SK-N-SH treated with all-trans-retinoic acid at 6 μM for 48 hours (cell line): Measurements from ENCODE around the gene B3GALNT2.
A peak's percentile ranks its signal among the peaks of the same experiment; 100 is the strongest.

ENCODE experiments used
- ATAC-seq: fragments of 200-7000 bp; cut with Tn5 transposase; 3 replicates; pipeline ENCODE4 v1.9.1; 2020; ENCODE audit warnings: mild to moderate bottlenecking, moderate library complexity
- BACH2 ChIP-seq: fragments of 250-450 bp; sonication (Bioruptor Pico); IDR thresholded peaks from 2 replicates; pipeline ENCODE4 v1.9.0; 2021; ENCODE audit warnings: mild to moderate bottlenecking, borderline replicate concordance
- CSDC2 ChIP-seq: fragments of 250-450 bp; sonication (Bioruptor Pico); IDR thresholded peaks from 2 replicates; pipeline ENCODE4 v1.5.0; 2020; ENCODE audit warnings: mild to moderate bottlenecking, moderate library complexity
- ESRRG ChIP-seq: fragments of 250-450 bp; sonication (Bioruptor Pico); IDR thresholded peaks from 2 replicates; pipeline ENCODE4 v1.6.1; 2021; ENCODE audit warnings: mild to moderate bottlenecking
- GLIS3 ChIP-seq: fragments of 250-450 bp; sonication (Bioruptor Pico); IDR thresholded peaks from 2 replicates; pipeline ENCODE4 v1.5.0; 2020; ENCODE audit warnings: mild to moderate bottlenecking, moderate library complexity
- ISL1 ChIP-seq: fragments of 250-450 bp; sonication (Bioruptor Pico); IDR thresholded peaks from 2 replicates; pipeline ENCODE4 v2.1.2; 2022; ENCODE audit warnings: mild to moderate bottlenecking, moderate library complexity
- OSR1 ChIP-seq: fragments of 250-450 bp; sonication (Bioruptor Pico); IDR thresholded peaks from 2 replicates; pipeline ENCODE4 v1.8.0; 2022; ENCODE audit warnings: moderate library complexity, mild to moderate bottlenecking, inconsistent platforms
- PPARA ChIP-seq: fragments of 250-450 bp; sonication (Bioruptor Pico); IDR thresholded peaks from 2 replicates; pipeline ENCODE4 v1.5.0; 2020; ENCODE audit warnings: mild to moderate bottlenecking, borderline replicate concordance
- RARB ChIP-seq: fragments of 250-450 bp; sonication (Bioruptor Pico); IDR thresholded peaks from 2 replicates; pipeline ENCODE4 v1.8.0; 2021; ENCODE audit warnings: mild to moderate bottlenecking, moderate library complexity
- TCF4 ChIP-seq: fragments of 250-450 bp; sonication (Bioruptor Pico); IDR thresholded peaks from 2 replicates; pipeline ENCODE4 v1.8.0; 2021; ENCODE audit warnings: mild to moderate bottlenecking, moderate library complexity, borderline replicate concordance
- TOX ChIP-seq: fragments of 250-450 bp; sonication (Bioruptor Pico); IDR thresholded peaks from 2 replicates; pipeline ENCODE4 v1.8.0; 2021; ENCODE audit warnings: mild to moderate bottlenecking, moderate library complexity, borderline replicate concordance
- ZFP3 ChIP-seq: fragments of 250-450 bp; sonication (Bioruptor Pico); IDR thresholded peaks from 2 replicates; pipeline ENCODE4 v1.5.0; 2020; ENCODE audit warnings: mild to moderate bottlenecking, moderate library complexity
- ZFP30 ChIP-seq: fragments of 450-650 bp; formaldehyde crosslinking; IDR thresholded peaks from 2 replicates; pipeline ENCODE4 v1.5.0; 2022; ENCODE audit warnings: mild to moderate bottlenecking, moderate library complexity
- ZNF565 ChIP-seq: fragments of 450-650 bp; formaldehyde crosslinking; conservative IDR thresholded peaks from 2 replicates; pipeline ENCODE4 v1.5.0; 2020; ENCODE audit warnings: low read depth, mild to moderate bottlenecking, moderate library complexity
- ZNF70 ChIP-seq: fragments of 450-650 bp; formaldehyde crosslinking; IDR thresholded peaks from 2 replicates; pipeline ENCODE4 v1.5.0; 2020; ENCODE audit warnings: mild to moderate bottlenecking, moderate library complexity
- ZNF8 ChIP-seq: fragments of 450-650 bp; formaldehyde crosslinking; IDR thresholded peaks from 2 replicates; pipeline ENCODE4 v1.5.0; 2020; ENCODE audit warnings: mild to moderate bottlenecking, moderate library complexity
- TF ChIP-seq, protein P1 (sequence below): fragments of 250-450 bp; sonication (Bioruptor Pico); IDR thresholded peaks from 2 replicates; pipeline ENCODE4 v1.5.1; 2021; ENCODE audit warnings: mild to moderate bottlenecking, moderate library complexity
- TF ChIP-seq, protein P2 (sequence below): fragments of 250-450 bp; sonication (Bioruptor Pico); IDR thresholded peaks from 2 replicates; pipeline ENCODE4 v1.5.1; 2020; ENCODE audit warnings: low read depth, mild to moderate bottlenecking, moderate library complexity
- TF ChIP-seq, protein P3 (sequence below): fragments of 250-450 bp; sonication (Bioruptor Pico); IDR thresholded peaks from 2 replicates; pipeline ENCODE4 v1.8.0; 2020; ENCODE audit warnings: mild to moderate bottlenecking, moderate library complexity, borderline replicate concordance
- TF ChIP-seq, protein P4 (sequence below): fragments of 250-450 bp; sonication (Bioruptor Pico); IDR thresholded peaks from 2 replicates; pipeline ENCODE4 v1.8.0; 2021; ENCODE audit warnings: low read depth, mild to moderate bottlenecking, moderate library complexity, borderline replicate concordance
- TF ChIP-seq, protein P5 (sequence below): fragments of 250-450 bp; sonication (Bioruptor Pico); IDR thresholded peaks from 2 replicates; pipeline ENCODE4 v1.5.0; 2020; ENCODE audit warnings: mild to moderate bottlenecking, moderate library complexity

Gene B3GALNT2

DNA sequence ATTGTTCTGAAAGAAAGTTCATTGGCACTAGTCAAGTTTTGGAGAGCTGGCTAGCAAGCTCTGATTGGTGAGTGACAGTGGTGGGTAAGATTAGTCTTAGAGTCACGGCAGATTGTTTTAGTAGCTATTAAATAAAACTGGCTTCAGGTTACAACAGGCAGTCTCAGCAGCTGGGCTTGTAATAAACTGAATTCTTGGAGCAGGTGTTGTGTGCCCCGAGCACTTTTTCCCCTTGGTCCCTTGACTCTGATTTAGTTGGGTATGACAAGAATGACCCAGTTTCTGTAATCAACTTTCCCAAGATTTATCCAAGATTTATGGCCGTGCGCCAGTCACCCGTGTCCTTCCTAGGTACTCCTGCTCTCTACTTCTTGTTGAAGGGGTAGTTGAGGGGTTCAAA is 96.8 kb downstream of the B3GALNT2 start (continued):
- TF ChIP-seq, protein P1, sequence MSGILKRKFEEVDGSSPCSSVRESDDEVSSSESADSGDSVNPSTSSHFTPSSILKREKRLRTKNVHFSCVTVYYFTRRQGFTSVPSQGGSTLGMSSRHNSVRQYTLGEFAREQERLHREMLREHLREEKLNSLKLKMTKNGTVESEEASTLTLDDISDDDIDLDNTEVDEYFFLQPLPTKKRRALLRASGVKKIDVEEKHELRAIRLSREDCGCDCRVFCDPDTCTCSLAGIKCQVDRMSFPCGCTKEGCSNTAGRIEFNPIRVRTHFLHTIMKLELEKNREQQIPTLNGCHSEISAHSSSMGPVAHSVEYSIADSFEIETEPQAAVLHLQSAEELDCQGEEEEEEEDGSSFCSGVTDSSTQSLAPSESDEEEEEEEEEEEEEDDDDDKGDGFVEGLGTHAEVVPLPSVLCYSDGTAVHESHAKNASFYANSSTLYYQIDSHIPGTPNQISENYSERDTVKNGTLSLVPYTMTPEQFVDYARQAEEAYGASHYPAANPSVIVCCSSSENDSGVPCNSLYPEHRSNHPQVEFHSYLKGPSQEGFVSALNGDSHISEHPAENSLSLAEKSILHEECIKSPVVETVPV: no peak
- TF ChIP-seq, protein P2, sequence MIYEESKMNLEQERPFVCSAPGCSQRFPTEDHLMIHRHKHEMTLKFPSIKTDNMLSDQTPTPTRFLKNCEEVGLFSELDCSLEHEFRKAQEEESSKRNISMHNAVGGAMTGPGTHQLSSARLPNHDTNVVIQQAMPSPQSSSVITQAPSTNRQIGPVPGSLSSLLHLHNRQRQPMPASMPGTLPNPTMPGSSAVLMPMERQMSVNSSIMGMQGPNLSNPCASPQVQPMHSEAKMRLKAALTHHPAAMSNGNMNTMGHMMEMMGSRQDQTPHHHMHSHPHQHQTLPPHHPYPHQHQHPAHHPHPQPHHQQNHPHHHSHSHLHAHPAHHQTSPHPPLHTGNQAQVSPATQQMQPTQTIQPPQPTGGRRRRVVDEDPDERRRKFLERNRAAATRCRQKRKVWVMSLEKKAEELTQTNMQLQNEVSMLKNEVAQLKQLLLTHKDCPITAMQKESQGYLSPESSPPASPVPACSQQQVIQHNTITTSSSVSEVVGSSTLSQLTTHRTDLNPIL: no peak

DNA sequence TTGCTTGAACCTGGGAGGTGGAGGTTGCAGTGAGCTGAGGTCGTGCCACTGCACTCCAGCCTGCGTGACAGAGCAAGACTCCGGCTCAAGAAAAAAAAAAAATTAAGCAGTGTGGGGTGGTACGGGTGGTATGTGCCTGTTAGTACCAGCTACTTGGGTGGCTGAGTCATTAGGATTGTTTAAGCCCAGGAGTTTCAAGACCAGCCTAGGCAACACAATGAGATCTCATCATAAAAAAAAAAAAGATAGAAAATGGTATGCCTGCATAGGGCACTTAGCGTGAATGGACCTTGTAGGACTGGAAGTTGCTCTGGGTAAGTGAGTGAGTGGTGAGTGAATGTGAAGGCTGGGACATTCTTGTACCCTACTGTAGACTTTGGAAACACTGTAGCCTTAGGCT is 100.1 kb downstream of the B3GALNT2 start:
- peak; percentile 76 for ATAC-seq
- TF ChIP-seq RARB (CRISPR knock-in tag) (no peak), ZFP3 (CRISPR knock-in tag) (no peak), PPARA (CRISPR knock-in tag) (no peak), ISL1 (CRISPR knock-in tag) (no peak; the same call in 1 of the 2 replicates), TCF4 (CRISPR knock-in tag) (no peak), GLIS3 (CRISPR knock-in tag) (no peak), ZNF565 (CRISPR knock-in tag) (no peak), ZNF8 (CRISPR knock-in tag) (no peak), ZFP30 (CRISPR knock-in tag) (no peak), ESRRG (CRISPR knock-in tag) (no peak), TOX (no peak), OSR1 (CRISPR knock-in tag) (no peak), ZNF70 (CRISPR knock-in tag) (no peak), CSDC2 (CRISPR knock-in tag) (no peak), BACH2 (no peak)
- TF ChIP-seq, protein P3, sequence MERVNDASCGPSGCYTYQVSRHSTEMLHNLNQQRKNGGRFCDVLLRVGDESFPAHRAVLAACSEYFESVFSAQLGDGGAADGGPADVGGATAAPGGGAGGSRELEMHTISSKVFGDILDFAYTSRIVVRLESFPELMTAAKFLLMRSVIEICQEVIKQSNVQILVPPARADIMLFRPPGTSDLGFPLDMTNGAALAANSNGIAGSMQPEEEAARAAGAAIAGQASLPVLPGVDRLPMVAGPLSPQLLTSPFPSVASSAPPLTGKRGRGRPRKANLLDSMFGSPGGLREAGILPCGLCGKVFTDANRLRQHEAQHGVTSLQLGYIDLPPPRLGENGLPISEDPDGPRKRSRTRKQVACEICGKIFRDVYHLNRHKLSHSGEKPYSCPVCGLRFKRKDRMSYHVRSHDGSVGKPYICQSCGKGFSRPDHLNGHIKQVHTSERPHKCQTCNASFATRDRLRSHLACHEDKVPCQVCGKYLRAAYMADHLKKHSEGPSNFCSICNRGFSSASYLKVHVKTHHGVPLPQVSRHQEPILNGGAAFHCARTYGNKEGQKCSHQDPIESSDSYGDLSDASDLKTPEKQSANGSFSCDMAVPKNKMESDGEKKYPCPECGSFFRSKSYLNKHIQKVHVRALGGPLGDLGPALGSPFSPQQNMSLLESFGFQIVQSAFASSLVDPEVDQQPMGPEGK (CRISPR knock-in tag): no peak
- TF ChIP-seq, protein P4, sequence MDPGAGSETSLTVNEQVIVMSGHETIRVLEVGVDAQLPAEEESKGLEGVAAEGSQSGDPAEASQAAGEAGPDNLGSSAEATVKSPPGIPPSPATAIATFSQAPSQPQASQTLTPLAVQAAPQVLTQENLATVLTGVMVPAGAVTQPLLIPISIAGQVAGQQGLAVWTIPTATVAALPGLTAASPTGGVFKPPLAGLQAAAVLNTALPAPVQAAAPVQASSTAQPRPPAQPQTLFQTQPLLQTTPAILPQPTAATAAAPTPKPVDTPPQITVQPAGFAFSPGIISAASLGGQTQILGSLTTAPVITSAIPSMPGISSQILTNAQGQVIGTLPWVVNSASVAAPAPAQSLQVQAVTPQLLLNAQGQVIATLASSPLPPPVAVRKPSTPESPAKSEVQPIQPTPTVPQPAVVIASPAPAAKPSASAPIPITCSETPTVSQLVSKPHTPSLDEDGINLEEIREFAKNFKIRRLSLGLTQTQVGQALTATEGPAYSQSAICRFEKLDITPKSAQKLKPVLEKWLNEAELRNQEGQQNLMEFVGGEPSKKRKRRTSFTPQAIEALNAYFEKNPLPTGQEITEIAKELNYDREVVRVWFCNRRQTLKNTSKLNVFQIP (CRISPR knock-in tag): no peak
- TF ChIP-seq, protein P1: no peak
- TF ChIP-seq, protein P2: no peak
- TF ChIP-seq, protein P5, sequence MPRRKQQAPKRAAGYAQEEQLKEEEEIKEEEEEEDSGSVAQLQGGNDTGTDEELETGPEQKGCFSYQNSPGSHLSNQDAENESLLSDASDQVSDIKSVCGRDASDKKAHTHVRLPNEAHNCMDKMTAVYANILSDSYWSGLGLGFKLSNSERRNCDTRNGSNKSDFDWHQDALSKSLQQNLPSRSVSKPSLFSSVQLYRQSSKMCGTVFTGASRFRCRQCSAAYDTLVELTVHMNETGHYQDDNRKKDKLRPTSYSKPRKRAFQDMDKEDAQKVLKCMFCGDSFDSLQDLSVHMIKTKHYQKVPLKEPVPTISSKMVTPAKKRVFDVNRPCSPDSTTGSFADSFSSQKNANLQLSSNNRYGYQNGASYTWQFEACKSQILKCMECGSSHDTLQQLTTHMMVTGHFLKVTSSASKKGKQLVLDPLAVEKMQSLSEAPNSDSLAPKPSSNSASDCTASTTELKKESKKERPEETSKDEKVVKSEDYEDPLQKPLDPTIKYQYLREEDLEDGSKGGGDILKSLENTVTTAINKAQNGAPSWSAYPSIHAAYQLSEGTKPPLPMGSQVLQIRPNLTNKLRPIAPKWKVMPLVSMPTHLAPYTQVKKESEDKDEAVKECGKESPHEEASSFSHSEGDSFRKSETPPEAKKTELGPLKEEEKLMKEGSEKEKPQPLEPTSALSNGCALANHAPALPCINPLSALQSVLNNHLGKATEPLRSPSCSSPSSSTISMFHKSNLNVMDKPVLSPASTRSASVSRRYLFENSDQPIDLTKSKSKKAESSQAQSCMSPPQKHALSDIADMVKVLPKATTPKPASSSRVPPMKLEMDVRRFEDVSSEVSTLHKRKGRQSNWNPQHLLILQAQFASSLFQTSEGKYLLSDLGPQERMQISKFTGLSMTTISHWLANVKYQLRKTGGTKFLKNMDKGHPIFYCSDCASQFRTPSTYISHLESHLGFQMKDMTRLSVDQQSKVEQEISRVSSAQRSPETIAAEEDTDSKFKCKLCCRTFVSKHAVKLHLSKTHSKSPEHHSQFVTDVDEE: no peak
